Esophagus muscularis mucosa (tissue), 4 donors: ENCODE data around the gene LRMDA.

Source experiments
- CTCF ChIP-seq, 3 experiments: fragments of 200-600 bp in 2 of 3; fragments of 450-650 bp in 1 of 3; sonication (generic) in 2 of 3; IDR thresholded peaks; one replicate each; pipeline ENCODE4 v1.5.1; 2017 to 2019; ENCODE audit warnings: antibody characterized with exemption in 3 of 3, mild to moderate bottlenecking in 2 of 3, moderate library complexity in 1 of 3
- EP300 ChIP-seq: sonication (generic); formaldehyde crosslinking; IDR thresholded peaks from one replicate; pipeline ENCODE4 v1.6.1; 2017; ENCODE audit warnings: antibody characterized with exemption
- POLR2A ChIP-seq: fragments of 450-650 bp; IDR thresholded peaks from one replicate; pipeline ENCODE4 v1.6.1; 2017; ENCODE audit warnings: antibody characterized with exemption, moderate library complexity, mild to moderate bottlenecking, low read depth
- POLR2AphosphoS5 ChIP-seq, 2 donors: sonication (generic); formaldehyde crosslinking; IDR thresholded peaks; one replicate each; pipeline ENCODE4 v1.6.1; 2017; ENCODE audit warnings: antibody characterized with exemption in 2 of 2

GRCh38 chr10:75466001-75466400 lies 34.6 kb downstream of the LRMDA start:
- TF ChIP-seq POLR2AphosphoS5 (IDR thresholded peaks at IDR 0.05) (no peak), CTCF (IDR thresholded peaks at IDR 0.05) (no peak), POLR2A (no peak), EP300 (no peak)
